NCI-H1092 treated with DMSO at 0.1 percent for 48 hours (cell line): ENCODE measurements around the gene VAC14.
A peak's percentile ranks its signal among the peaks of the same experiment; 100 is the strongest.

ENCODE experiments used
- DNase-seq: peaks from one replicate; lab custom pipeline; 2025; lab: John Stamatoyannopoulos, UW

VAC14 gene

DNA sequence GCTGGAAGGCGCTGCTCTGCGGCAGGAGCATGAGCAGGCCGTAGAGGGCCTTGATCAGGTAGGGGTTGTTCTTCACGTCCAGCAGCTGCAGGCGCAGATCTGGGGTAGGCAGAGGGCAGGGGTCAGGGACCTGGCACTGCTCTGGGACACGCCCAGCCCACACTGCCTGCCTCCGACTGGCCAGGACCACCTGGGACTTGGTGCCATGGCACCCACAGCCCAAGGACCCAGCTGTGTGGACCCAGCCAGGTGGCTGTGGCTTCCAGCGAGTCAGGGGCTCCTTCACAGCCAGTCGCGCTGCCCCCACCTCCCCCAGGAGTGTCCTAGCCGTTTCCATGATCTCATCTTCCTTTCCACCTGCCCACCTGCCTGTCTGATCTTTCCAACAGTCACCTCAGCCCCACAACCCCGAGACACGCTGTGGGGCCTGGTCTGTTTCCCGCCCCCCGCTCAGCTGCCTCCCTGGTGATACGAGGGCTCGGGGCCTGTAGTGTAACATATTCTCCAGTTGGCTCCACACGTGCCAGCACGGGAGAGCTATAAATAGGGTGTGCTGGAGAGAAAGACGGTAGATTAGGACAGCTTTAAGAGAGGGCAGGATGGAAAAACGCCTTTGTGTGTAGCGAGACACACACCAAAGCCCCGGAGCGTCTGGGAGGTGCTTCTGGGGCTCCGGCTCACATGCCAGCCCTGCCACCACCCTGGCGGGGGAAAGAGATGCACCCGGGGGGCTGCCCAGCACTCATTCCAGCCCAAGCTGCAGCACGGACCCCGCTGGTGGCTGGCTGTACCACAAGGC is 107.9 kb downstream of the VAC14 start:
- no peak for DNase-seq

- no peak for DNase-seq
Measured at GRCh38 chr16:70692130-70692872, 108.7 kb downstream of the VAC14 start.

DNA sequence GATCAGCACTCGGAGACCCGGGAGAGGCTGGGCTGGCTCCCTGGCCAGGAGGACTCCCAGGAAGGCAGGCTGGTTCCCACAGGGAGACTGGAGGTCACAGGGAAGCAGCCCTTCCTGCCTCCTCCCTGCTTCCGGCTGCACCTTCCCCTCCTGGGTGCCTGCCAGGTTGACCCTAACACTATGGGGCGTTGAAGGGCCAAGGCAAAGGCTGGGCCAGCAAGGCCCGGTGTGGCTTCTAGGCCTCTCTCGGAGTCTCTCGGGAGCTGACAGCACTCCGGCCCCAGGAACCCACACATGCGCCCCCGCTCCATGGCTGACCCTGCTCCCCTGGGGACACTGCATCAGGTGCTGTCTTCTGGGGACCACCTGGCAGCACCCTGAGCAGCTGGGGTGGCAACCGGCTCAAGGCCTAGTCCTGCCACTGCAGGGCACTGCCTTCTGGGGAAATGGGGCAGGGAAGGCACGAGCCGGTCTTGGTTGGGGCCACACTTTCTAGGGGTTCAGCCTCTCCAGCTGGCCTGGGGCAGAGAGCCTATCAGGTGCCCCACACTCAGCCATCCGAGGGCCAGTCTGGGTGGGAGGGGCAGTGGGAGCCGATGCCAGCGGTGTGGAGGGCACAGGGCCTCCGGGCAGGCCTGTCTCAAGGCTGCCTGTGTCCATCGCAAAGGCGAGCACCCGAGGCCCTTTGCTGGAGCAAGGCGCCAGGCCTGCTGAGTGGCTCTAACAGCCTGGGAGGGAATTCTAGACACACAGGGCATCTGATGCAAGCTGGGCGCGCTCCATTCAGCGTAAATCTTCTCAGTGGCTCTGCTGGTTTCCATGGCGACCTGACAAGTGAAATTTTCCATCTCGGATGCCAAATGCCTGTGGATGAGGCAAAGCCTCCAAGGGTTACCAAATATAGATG is 109.5 kb downstream of the VAC14 start:
- no peak for DNase-seq

DNA sequence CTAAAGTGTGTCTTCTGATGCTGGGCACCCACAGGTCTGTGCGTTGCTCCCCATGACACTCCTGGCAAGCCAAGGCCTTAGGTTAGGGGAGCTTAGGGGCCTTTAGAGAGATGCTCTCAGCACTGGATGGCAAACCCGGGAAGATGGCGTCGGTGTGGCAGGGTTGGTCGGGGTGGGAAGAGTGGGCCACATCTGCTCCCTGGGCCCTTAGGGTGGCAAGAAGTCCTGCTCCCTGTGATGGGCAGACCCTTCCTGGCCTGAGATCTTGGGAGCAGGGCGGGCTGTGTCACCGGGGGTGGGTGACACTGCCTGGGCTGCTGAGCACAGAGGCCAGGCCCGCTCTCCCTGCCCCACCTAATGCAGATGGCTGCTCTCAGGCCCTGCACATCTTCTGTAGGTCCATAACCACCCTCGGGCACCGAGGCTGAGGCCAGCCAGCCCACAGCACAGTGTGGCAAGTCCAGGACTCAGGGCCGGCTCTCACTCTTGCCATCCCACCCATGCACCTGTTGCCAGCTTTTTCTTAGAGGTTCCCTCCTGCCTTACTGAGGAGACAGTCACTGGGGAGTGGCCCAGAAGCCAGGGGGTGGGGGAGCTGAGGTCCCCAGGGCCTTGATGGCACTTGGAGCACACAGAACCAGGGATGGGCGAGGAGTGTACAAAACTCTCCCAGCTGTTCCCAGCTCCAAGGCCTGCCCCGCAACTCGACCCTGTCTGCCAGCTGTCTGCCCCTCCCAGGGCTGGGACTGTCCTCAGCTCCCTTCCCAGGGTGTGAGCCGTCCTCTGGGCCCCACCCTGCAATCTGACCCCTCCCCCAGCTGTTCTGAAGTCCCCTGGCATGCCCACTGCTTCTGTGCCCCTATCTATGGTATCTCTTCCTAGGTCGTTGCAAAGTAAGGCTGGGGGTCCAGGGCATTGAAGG is 110.7 kb downstream of the VAC14 start:
- no peak for DNase-seq

DNA sequence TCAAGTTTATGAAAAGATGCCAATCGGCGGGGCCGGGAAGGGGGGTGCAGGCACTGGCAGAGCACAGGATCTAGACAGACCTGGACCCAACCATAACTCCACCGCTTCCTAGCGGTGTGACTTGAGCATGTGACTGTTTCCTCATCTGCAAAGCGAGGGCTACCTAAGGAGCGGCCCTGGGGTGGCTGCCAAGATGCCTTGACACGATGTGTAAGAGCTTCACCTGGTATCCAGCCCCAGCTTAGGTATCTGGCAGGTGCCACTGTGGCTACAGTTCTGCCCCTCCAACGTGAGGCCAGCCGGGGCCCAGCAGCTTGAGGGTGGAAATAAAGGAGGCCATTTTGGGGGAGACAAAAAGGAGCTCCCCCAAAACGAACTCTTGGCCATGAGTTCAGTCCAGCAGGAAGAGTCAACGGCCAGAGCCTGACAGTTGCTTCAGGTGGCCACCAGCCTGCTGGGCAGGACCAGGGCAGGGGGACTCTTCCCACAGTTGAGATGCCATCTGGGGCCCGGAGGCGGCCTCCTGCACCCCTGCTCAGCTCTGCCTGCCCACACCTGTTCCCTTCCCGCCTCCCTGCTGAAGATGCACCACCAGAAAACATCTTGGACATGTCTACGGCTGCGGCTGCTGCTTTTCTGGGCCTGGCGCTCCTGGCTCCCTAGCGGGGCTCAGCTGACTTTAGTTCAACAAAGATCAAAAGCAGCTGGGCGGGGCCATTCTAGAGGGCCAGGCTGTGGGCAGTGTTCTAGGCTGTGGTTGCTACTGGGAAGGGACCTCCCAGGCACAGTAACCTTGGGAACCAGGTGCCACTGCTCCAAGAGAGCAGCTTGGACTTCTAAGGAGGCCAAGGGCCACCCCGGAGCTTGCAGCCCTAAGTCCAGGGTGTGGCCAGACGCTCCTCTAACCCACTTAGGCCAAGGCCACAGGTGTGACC is 111.7 kb downstream of the VAC14 start:
- DNase-seq: no peak

DNA sequence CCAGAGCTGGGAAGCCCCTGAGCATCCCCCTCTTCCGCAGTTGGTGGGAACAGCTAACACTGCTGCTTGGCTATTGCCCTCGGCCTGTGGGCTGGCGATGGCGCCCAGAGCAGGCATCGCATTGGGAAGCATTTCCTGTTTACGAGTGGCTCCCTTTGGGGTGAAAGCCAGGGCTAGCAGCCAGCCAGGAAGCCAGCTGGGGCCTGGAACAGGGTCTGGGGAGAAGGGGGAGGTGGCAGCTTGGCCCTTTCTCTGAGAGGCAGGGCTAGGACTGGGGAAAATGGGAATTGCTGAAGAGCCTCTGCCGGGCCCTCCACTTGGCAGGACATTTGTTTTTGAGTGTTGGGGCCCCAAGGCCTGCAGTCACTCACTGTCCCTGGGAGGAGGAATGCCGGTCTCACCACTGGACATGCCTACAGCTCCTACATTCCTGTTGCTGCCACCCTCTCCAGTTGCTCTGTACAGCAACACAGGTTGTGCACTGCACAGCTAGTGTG is 112.7 kb downstream of the VAC14 start:
- DNase-seq: peak; percentile 38

GRCh38 chr16:70687671-70688245 is 113.2 kb downstream of the VAC14 start:
- DNase-seq: no peak

DNA sequence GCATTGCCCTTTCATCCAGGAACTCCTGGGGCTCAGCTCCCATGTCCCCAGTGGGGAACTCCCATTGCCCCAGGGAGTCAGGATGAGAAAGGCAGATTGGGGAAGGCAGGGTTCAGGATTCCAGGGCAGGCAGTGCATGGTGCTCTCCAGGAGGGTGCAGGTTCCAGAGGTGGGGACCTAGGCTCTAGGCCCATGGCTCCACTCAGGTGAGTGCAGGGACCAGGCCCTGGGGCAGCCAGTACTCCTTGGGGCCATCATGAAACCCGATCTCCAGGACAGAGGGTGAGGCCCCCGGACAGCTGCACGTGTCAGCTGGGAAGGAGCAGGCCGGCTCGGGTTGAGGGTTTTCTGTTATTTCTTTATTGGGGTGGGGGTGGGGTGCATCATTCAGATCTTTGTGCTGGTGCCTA is 113.9 kb downstream of the VAC14 start:
- DNase-seq: no peak

GRCh38 chr16:70686376-70687101 is 114.4 kb downstream of the VAC14 start:
- DNase-seq: no peak

GRCh38 chr16:70685938-70686375 is 115.0 kb downstream of the VAC14 start, which contains the start of gene MTSS2:
TSS of gene MTSS2 (minus strand) at chr16:70686053. CDS start at chr16:70685791, 262 bp downstream.
- peak; percentile 74 for DNase-seq

DNA sequence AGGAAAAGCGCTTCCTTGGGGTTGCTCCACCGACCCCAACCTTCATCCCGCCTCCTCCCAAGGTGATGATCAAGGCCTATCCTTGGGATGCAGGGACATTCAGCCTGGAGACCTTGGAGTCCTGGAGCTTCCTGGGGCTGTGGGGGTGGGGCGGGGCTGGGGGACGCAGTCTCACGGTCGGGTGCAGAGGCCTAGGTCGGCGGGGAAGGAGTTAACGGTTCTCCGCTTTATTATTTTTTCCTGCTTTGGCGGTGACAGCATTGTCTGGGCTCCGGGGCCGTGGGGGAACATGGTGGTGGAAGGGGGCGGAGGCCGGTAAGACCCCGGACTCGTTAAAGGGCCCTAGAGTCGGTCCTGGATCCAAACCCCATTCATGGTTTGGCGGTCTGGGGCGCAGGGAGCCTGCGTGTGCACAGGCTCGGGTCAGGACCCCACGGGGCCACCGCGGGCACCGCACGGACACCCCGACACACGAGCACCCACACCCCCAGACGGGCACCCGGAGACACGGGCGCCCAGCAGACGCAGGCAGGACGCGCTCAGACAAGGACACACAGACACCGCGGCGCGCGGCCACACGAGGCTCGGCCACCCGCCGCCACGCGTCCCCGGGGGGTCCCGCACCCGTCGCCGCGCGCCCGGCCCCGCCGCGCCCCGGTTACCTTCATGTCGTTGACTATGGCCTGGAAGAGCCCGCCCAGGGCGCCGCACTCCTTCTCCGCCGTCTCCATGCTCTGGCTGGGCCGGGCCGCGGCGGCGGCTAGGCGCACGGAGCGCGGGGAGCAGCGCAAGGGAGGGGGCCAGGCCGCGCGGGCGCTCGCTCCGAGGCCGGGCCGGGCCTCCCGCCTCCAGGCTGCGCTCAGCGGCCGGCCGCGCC is 115.7 kb downstream of the VAC14 start:
- DNase-seq: peak; percentile 55

- DNase-seq: no peak
Measured at GRCh38 chr16:70684146-70685060, 116.6 kb downstream of the VAC14 start.

DNA sequence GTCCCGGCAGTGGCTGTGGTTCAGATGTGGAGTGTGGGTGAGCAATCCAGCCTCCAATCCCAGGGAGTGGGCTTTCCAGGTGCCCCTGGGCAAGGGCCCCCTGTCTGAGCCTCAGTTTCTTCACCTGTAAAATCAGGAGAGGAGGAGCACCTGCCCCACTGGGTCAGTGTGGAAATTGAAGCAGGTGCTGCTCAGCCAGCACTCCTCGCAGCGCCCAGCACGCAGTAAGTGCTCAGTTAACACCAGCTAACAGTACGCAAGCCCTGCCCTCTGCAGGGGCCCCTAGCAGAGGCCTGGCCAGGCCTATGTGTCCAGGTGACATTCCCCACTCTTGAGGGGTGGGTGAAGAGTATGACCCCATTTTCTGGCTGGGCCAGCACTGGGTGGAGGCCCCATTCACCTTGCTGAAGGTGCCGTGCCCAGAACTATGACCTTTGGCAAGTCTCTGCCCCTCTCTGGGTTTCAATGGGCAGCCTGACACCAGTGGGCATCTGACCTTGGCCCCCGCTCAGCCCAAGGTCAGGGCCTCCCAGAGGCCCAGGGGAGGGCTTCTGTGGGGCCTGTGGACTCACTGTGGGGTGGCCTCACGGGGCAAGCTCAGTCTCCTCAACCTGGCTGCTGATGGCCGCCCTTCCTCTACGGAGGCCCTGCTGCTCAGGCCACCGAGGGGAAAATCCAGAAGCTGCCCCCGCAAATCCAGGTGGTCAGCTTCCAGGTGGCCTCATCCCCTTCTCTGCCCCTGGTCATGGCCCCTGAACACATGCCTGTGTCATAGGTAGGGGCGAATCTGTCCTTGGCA is 117.6 kb downstream of the VAC14 start:
- no peak for DNase-seq

- no peak for DNase-seq
Measured at GRCh38 chr16:70682239-70683145, 118.5 kb downstream of the VAC14 start.
